Glomerular endothelial cell (primary cell): ENCODE measurements around the gene FTSJ1. TPM values are rescaled to one million over a fixed set of nuclear protein-coding genes. Genes with fewer than 3 reads are reported as not detected.

Experiments
- DNase-seq: peaks from one replicate; pipeline ENCODE4 v3.0.0-alpha.2; 2011; ENCODE audit warnings: low read depth, low spot score; ENCODE audit errors: extremely low read depth
- total RNA-seq: library from RNA; depleted of rRNA; stranded (reverse); fragments of >200 nt; gene quantifications from 2 replicates; pipeline ENCODE4 v1.2.3, GENCODE V29; 2015

Gene FTSJ1
- total RNA-seq, 1 donor from 2014 or later: 77.5 TPM

DNA sequence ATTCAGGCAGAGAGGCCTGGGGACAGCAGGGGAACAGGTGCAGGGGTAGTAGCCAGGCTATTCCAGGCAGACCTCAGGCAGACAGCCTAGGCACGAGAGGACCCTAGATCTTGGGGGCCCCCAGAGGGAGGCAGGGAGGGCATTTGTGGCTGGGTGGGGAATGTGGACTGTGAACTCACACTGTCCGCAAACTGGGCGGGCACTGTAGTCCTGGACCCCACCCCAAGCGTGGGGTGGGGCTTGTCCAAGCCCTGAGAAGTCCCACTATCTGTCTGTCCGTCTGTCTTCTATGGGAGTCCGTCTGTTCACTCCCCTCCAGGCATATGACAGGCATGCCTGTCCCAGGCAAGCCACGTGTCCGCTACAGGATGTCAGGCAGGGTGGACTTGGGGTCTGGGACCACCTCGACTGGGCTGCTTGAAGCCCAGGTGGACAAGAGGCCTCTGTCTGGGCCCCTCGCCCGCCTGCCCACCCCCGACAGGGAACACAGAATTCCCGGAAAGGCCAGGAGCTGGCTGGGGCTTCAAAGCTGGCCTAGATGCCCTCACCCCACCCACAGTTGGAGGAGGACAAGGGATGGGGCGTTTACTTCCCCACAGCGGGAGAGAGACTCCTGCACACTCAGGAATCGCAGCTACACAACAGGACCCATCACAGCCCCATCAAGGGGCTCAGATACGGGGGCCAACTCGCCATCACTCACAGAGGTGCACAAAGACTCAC lies 5.7 kb upstream of the FTSJ1 start, which contains the start of gene SLC38A5:
TSS of gene SLC38A5 (minus strand) at position 151 of the 723 bp plus-strand sequence. CDS start 2,336 bp downstream, outside the sequence.
- DNase-seq: no peak

DNA sequence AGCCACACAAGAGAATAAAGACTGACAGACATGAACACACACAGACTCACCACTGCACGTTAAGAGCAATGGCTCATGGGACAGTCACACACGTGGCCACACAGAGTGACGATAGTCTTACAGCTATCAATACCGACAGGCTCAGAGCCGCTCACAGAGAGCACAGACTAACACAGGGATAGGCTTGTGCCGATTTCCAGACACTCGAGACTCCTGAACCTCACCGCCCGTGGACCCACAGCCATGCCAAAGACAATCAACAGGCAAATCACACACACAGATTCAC lies 5.2 kb upstream of the FTSJ1 start:
- DNase-seq: no peak

DNA sequence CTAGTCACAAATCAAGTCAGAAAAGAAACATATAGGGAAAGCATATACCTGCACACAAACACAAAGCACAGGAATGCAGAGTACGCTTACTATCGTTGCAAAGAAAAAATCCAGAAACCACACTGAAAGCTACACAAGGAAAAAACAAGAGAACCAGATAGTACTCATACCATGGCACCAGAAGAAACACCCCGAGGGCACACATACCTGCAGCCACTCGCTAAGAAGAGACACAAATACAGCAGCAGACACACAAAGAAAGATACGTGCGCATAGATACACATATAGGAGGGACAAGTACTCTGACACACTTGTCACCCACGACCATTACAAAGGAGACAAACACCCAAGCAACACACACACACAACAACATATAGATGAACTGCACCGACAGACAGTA lies 4.5 kb upstream of the FTSJ1 start:
- DNase-seq: no peak

DNA sequence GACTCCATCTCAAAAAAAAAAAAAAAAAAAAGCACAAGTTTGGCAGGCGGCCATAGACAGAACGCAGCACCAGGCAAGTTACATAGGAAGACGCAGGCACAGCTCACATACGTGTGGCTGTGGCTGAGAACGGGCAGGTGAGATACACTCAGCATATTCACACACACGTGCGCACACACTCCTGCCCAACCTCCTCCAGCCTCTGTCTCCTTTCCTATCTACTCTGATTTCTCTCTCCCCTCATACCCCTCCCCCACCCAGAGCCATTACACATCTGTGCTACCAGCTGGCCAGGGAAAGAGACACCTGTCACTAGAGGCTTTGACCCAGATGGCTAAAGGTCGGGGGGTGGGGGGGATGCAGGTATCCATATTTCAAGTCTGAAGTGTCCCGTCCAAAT lies 3.8 kb upstream of the FTSJ1 start:
- no peak for DNase-seq

DNA sequence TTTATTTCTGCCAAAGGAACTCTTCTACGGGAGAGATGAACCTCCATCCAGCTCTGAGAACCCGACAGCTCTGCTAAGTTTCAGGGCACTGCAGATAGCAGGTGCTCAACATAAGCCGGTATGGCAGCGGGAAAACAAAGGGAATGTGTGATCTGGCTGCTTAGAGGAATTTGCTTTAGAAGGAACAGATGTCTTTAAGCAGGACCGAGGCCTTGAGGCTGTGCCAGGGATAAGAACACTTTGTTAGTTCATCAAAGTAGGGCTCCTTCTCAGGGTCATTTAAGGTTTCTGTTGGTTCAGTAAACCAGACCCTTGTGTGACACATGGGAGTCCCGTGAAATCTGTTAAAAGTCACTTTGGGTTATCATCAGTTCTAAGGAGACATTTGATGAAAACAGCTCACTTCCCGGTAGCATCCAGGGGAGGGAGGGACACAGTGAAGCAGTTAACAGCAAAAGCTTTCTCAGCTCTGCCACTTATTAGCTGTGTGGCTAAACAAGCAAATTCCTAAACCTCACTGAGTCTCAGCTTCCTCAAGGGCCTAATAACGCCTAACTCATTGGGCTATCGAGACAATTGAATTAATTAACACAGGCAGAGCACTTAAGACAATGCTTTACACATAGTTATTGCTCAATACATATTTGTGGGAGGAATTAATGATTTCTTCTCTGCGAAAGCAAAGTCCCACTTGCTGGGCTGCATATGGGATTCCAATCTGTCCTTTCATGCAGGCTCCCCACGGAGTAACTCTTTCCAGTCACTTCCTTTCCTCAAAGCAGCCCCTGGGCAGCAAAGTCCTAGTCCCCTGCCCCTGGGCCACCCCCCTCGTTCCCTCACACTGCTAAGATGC lies 2.9 kb upstream of the FTSJ1 start:
- DNase-seq: no peak

DNA sequence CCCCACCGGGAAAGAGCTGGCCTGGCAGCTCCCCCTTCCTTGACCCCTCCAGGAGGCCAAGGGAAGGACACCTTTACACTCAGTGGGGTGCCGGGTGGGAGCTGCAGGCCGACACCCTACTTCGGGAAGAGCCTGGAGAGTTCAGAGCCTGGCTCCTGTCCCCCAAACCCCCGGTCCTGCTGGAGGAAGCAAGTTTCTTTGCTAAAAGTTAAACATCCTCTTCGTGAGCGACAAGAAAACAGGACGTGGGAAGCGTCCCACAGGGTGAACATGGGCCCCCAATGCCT lies 2.4 kb upstream of the FTSJ1 start:
- no peak for DNase-seq

DNA sequence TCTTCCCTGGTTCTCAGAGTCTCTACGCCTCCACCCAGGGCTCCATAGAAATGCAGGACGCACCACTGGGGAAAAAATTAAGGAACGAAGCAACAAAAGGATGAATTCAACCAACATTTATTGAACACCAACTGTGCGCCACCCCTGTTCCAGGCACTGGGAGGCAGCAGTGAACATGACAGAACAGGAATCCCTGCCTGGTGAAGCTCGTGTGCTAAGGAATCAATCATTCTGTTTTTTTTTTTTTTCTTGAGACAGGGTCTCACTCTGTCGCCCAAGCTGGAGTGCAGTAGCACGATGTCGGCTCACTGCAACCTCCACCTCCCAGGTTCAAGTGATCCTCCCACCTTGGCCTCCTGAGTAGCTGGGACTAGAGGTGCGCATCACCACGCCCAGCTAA lies 1.9 kb upstream of the FTSJ1 start:
- DNase-seq: no peak

DNA sequence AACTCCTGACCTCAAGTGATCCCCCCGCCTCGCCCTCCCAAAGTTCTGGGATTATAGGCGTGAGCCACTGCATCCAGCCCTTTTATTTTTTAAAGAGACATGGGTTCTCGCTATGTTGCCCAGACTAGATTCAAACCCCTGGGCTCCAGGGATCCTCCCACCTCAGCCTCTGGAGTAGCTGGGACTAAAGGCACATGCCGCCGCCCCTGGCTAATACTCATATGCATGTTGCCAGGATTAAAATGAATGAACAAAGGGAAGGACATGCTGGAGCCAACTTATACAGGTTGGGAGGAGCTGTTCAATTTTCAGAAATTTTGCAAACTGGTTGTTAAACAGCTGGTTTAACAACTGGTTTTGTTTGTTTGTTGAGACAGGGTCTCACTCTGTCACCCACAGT lies 1.4 kb upstream of the FTSJ1 start:
- no peak for DNase-seq

DNA sequence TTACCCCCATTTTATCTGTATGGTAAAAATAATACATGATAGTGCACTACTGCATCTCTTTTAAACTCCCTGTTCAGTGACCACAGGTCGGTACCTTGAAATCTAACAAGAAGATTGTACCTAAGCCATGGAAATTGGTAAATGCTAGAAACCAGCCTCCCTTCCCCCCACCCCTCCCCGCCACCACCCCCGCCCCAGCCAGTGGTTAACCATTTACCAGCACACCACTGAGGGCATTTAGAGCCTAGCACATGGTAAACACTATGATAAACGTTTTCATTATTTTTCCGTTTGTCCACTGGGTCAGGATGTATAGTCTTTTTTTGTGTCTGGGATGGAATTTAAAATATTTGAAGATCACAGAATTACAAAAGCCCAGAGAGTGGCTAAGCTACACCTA lies 703 bp upstream of the FTSJ1 start:
- no peak for DNase-seq

DNA sequence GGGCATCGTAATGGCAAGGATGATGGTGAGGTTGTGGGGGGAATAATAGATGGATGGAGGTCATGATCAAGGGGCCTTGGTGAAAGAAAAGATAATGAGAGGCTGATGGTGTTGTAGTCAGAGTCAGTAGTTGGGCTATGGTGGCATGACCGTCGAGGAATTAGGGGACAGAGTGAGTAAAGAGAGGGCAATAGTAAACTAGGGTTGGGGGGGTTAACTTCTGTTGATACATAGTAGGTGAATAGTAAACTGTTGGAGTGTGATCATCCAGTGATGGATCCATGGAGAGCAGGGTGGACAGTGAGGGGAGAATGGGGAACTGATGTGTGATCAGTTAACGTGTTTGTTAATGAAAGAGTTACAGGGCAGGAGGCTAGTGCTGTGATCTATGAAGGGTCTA lies 920 bp downstream of the FTSJ1 start:
- DNase-seq: no peak

DNA sequence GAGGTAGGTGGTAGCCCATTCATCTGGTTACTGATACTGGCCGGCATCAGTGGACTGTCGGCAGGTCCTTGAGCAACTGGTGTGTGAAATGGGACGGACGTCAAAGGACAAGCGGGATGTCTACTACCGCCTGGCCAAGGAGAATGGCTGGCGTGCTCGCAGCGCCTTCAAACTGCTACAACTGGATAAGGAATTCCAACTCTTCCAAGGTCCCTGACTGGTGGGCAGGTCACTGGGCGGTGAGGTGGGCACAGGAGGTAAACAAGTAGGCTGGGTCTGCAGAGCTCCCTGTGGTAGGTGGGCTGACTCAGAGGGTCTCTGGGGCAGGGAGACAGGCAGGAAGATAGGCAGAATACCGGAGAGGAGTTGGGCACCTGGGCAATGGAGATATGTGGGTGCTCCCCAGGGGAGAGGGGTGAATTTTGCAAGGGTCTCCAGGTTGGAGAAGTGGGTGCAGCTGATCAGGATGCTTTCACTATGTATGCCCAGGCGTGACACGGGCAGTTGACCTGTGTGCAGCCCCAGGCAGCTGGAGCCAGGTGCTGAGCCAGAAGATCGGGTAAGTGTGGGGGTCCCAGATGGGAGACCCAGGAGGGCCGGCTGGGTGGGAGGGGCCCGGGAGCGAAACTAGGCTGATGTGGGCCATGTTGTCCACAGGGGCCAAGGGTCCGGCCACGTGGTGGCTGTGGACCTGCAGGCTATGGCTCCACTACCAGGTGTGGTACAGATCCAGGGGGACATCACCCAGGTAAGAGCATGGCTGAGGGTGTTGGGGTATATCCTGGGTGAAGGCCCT lies 2.2 kb downstream of the FTSJ1 start:
- no peak for DNase-seq

DNA sequence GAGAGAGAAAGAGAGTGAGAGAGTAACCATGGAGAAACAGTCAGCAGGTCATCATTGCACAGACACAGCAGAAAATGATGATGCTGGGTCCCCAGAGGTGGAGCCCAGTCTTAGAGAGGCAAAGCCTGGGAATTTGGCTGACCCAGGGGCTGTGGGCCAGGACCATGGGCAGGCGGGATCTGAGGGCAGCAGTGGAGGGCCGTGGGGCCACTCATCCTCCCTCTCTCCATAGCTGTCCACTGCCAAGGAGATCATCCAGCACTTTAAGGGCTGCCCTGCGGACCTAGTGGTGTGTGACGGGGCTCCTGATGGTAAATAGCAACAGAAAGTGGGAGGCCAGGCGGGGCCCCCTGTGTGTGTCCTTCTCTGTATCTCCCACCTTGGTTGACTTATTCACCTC lies 2.8 kb downstream of the FTSJ1 start:
- DNase-seq: no peak

DNA sequence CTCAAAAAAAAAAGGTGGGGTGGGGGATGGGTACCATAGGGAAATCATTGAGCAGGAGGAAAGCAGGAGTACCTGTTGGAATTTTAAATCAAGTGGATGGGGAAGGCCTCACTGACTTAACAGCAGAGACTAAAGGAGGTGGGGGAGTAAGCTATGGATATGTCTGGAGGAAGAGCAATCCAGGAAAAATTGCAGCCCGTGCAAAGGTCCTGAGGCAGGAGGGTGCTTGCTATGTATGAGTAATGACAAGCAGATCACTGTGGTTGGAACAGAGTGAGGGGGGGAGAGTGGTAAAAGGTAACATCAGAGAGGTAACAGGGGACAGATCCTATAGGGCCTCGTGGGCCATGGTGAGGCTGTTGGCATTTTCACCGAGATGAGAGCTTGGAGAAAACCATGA lies 4.1 kb downstream of the FTSJ1 start:
- no peak for DNase-seq

DNA sequence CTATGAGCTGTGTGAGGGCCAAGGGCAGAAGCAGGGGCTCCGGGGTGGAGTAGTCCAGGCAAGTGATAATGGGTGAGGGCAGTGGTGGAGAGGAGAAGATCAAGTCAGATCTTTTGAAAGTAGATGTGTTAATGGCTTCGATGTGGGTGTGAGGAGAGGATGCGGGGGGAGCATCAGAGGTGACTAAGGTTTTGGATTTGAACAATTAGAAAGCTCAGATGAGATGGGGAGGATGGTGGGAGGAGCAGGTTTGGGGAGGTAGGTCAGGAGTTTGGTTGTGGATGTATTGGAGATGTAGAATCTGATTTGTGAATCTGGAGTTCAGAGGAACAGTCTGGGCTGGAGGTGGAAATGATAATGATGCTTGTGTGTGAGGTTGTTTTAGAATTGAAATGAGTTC lies 4.6 kb downstream of the FTSJ1 start:
- no peak for DNase-seq

DNA sequence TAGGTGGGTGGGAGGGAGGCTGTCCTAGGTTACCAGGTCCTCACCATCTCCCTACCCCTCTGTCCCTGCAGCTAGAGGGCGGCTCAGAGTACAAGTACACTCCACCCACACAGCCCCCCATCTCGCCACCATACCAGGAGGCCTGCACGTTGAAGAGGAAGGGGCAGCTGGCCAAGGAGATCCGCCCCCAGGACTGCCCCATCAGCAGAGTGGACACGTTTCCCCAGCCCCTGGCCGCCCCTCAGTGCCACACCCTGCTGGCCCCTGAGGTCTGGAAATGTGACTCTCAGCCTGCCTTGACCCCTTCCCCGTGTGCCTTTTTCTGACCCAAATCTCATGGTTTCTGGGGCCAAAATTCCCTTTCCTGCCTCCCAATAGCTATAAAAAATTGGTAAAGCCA lies 6.5 kb downstream of the FTSJ1 start:
- no peak for DNase-seq

DNA sequence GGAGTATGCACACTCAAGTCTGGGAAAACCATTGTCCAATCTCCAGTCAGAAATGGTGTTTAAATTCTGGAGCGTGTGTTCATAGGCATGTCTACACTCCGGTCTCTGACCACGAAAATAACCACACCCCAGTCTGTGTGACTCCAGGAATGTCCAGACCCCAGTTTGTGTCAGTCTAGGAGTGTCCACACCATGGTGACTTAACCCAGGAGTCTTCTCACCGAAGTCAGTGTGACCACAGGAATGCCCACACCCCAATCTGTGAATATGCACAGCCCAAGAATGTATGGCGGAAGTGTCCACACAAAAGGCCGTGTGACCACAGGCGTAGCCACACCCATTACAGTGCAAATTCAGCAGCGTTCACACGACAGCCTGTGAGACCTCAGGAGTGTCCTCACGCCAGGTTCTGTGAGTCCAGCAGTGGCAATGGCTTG lies 11.4 kb downstream of the FTSJ1 start:
- DNase-seq: no peak

DNA sequence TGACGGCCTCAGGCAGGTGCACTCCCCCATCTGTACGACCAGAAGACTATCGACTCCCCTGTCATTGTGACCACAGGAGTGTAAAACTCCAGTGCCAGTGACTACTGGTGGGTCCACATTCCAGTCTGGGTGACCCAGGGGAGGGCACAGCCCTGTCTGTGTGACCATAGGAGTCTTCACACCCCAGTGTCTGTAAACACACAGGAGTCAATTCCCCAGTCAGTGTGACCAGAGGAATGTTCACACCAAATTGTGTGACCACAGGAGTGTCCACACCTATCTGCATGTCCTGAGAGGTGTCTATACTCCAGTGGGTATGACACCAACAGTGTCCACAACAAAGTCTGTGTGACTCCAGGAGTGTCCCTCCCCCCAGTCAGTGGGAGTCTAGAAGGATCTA lies 12.0 kb downstream of the FTSJ1 start:
- DNase-seq: no peak

DNA sequence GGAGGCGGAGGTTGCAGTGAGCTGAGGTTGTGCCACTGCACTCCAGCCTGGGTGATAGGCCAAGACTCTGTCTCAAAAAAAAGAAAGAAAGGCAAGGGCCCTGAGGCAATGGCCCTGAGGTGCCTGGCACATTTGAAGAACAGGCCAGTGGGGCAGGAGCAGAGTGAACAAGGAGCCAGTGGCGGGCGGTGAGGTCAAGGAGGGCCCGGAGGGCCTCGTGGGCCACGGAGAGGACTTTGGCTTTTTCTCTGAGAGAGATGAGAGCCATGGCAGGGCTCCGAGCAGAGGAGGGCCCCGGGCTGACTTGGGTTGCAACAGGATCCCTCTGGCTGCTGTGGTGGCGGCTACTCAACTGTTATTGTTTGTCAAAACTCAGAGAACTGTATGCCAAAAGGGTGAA lies 13.3 kb downstream of the FTSJ1 start:
- DNase-seq: no peak

DNA sequence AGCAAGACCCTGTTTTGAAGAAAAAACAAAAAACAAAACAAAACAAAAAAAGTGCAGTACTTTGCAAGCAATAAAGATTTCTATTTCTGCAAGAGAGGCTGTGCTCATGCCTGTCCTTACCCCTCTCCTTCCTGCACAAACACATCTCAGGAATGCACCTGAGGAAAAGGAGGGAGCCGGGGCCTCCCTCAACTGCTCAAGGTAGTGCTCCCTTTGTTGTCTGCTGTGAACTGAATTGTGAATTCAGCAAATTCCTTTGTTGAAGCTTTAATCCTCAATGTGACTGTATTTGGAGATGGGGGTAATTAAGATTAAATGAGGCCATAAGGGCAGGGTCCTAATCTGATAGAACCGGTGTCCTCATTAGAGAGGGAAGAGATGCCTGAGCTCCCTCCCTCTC lies 13.9 kb downstream of the FTSJ1 start:
- no peak for DNase-seq

DNA sequence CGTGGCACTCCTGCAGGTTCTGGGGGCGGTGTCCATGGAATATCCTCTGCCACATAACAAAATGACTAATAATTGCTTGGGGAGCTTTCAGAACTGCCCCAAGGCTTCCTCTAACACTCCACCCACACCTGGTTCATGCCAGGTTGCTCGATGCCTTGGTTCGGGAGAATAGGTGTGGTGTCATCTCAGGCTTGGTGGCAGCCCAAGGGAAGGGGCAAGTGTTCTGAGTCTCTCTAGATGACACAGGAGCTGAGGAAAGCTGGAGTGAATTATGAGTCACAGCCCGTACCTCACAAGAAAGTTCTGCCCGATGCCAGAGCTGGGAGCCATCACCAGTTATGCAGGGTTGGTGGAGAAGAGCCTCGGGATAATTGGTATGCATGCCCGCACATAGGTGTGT lies 14.7 kb downstream of the FTSJ1 start:
- DNase-seq: no peak

DNA sequence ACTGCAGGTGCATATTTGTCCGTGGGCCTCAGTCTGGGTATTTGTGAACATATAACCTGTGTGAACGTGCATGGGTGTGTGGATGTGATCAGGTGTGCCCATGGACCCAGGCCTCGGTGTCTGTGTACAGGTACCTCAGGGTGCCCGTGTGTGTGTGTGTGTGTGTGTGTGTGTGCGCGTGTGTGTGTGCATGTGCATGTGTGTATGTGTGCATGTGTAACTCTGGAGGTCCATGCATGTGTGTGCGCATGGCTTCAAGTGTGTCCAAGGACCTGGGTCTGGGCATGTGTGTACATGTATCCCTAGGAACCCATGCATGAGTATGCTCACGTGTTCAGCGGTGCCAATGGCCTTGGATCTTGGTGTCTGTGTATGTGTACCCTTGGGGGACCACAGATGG lies 15.8 kb downstream of the FTSJ1 start:
- no peak for DNase-seq
